Measurements from ENCODE around the gene DDIT4L.

DNA sequence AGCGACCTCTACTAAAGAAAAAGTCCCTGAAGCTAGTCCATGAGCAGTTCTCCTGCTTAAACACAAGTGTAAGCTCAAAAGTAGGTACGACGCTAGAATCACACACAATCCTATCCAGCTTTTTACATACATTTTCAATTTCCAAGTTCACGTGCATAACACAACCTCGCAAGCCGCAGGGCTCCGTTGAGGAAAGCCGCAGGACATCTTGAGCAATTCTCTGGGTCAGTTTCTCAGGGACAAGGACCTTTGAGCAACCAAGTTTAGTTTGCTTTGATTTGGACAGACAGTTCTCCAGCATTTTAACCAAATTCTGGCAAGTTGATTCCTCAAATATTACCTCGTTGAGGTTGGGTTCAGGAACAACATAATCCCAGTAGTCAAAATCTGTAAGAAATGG is 2.5 kb downstream of the DDIT4L start:
- TF ChIP-seq EZH2 (IDR thresholded peaks at IDR 0.05; ENCODE audit: insufficient read depth, poor library complexity, severe bottlenecking) (no peak), EZH2phosphoT487 (IDR thresholded peaks at IDR 0.05; ENCODE audit: insufficient read depth, low read depth) (no peak)
